ENCODE data around the gene P2RY14. TPM values are rescaled to one million over a fixed set of nuclear protein-coding genes. Genes with fewer than 3 reads are reported as not detected.

The P2RY14 gene
- total and polyA plus RNA-seq, 2 of the 13 experiments (the other 11 are each of a cell fraction or from before 2014, with no cell fraction given), result not detected

DNA sequence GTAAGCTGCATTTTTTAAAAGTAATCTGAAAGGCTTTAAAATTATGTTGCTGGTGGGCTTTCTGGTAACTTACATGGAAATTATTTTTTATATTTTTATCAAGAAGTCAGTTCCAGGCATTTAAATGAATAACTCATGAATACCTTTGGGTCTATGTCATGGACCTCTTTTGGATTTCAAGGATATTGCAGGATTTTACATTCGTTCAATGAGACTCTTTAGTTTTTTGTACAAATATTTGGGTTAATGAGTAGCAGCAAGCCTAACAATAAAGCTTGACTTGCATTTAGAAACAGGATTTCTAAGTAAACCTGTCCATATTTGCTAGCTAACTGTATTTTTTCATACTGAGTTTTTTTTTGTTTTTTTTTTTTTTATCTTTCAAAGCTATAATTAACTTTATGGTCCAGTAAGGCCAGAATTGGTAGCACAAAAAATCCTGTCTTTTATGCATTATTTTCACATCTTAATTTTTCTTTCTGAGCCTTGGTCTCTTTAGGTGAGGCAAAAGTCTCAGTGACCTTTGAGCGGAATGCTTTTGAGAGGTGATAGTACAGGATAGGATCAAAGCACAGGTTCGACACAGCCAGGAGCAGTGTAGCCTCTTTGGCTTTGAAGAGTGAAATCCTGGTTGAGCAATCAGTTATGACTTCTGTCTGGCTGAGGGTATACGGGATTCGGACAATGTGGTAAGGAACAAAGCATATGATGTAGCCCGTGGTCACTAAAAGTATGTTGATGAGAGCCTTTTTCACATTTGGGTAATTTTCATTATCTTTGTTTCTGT is 80.2 kb downstream of the P2RY14 start (continued):
- TF ChIP-seq ZNF780A (CRISPR knock-in tag; IDR thresholded peaks at IDR 0.05) (no peak), CHD4 (IDR thresholded peaks at IDR 0.05; ENCODE audit: borderline replicate concordance, low read length) (peak; percentile 76; the same call in 1 of the 2 replicates), ZC3H4 (CRISPR knock-in tag; IDR thresholded peaks at IDR 0.05; ENCODE audit: borderline replicate concordance) (no peak), HNF4A (CRISPR knock-in tag; IDR thresholded peaks at IDR 0.05) (peak; percentile 99), ZZZ3 (CRISPR knock-in tag; IDR thresholded peaks at IDR 0.05; ENCODE audit: borderline replicate concordance) (no peak), TCF7 (IDR thresholded peaks at IDR 0.05; ENCODE audit: low read depth) (peak; percentile 100), HMG20B (CRISPR knock-in tag; conservative IDR thresholded peaks at IDR 0.05) (peak; percentile 78), ZNF343 (CRISPR knock-in tag; IDR thresholded peaks at IDR 0.05) (no peak), MED8 (CRISPR knock-in tag; IDR thresholded peaks at IDR 0.05; ENCODE audit: insufficient replicate concordance) (no peak)
- TF ChIP-seq, protein P1, sequence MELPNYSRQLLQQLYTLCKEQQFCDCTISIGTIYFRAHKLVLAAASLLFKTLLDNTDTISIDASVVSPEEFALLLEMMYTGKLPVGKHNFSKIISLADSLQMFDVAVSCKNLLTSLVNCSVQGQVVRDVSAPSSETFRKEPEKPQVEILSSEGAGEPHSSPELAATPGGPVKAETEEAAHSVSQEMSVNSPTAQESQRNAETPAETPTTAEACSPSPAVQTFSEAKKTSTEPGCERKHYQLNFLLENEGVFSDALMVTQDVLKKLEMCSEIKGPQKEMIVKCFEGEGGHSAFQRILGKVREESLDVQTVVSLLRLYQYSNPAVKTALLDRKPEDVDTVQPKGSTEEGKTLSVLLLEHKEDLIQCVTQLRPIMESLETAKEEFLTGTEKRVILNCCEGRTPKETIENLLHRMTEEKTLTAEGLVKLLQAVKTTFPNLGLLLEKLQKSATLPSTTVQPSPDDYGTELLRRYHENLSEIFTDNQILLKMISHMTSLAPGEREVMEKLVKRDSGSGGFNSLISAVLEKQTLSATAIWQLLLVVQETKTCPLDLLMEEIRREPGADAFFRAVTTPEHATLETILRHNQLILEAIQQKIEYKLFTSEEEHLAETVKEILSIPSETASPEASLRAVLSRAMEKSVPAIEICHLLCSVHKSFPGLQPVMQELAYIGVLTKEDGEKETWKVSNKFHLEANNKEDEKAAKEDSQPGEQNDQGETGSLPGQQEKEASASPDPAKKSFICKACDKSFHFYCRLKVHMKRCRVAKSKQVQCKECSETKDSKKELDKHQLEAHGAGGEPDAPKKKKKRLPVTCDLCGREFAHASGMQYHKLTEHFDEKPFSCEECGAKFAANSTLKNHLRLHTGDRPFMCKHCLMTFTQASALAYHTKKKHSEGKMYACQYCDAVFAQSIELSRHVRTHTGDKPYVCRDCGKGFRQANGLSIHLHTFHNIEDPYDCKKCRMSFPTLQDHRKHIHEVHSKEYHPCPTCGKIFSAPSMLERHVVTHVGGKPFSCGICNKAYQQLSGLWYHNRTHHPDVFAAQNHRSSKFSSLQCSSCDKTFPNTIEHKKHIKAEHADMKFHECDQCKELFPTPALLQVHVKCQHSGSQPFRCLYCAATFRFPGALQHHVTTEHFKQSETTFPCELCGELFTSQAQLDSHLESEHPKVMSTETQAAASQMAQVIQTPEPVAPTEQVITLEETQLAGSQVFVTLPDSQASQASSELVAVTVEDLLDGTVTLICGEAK (IDR thresholded peaks at IDR 0.05), result peak; percentile 16; the same call in 1 of the 2 replicates
- TF ChIP-seq, protein P1 (CRISPR knock-in tag; IDR thresholded peaks at IDR 0.05), result peak; percentile 29; the same call in 1 of the 2 replicates
- TF ChIP-seq, protein P2, sequence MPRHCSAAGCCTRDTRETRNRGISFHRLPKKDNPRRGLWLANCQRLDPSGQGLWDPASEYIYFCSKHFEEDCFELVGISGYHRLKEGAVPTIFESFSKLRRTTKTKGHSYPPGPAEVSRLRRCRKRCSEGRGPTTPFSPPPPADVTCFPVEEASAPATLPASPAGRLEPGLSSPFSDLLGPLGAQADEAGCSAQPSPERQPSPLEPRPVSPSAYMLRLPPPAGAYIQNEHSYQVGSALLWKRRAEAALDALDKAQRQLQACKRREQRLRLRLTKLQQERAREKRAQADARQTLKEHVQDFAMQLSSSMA (CRISPR knock-in tag; IDR thresholded peaks at IDR 0.05), result no peak
- TF ChIP-seq, protein P3, sequence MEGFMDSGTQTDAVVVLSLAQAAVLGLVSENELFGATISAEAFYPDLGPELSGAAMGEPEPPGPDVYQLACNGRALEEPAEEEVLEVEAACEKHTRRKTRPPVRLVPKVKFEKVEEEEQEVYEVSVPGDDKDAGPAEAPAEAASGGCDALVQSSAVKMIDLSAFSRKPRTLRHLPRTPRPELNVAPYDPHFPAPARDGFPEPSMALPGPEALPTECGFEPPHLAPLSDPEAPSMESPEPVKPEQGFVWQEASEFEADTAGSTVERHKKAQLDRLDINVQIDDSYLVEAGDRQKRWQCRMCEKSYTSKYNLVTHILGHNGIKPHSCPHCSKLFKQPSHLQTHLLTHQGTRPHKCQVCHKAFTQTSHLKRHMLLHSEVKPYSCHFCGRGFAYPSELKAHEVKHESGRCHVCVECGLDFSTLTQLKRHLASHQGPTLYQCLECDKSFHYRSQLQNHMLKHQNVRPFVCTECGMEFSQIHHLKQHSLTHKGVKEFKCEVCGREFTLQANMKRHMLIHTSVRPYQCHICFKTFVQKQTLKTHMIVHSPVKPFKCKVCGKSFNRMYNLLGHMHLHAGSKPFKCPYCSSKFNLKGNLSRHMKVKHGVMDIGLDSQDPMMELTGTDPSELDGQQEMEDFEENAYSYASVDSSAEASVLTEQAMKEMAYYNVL (CRISPR knock-in tag; IDR thresholded peaks at IDR 0.05; ENCODE audit: borderline replicate concordance), result peak; percentile 88
- TF ChIP-seq, protein P4, sequence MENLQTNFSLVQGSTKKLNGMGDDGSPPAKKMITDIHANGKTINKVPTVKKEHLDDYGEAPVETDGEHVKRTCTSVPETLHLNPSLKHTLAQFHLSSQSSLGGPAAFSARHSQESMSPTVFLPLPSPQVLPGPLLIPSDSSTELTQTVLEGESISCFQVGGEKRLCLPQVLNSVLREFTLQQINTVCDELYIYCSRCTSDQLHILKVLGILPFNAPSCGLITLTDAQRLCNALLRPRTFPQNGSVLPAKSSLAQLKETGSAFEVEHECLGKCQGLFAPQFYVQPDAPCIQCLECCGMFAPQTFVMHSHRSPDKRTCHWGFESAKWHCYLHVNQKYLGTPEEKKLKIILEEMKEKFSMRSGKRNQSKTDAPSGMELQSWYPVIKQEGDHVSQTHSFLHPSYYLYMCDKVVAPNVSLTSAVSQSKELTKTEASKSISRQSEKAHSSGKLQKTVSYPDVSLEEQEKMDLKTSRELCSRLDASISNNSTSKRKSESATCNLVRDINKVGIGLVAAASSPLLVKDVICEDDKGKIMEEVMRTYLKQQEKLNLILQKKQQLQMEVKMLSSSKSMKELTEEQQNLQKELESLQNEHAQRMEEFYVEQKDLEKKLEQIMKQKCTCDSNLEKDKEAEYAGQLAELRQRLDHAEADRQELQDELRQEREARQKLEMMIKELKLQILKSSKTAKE (CRISPR knock-in tag; IDR thresholded peaks at IDR 0.05; ENCODE audit: borderline replicate concordance), result peak; percentile 84

Data from HepG2 (cell line).